Measurements from ENCODE around the gene PTGES3.

GRCh38 chr12:56622535-56622934 lies 65.5 kb downstream of the PTGES3 start:
- no peak for TF ChIP-seq CTCF (IDR thresholded peaks at IDR 0.05 in 8 of 11, conservative IDR thresholded peaks at IDR 0.05 in 3 of 11)
- no peak for TF ChIP-seq POLR2AphosphoS5 (IDR thresholded peaks at IDR 0.05)
- no peak for TF ChIP-seq POLR2A (IDR thresholded peaks at IDR 0.05)
